GM21717 (cell line): ENCODE measurements around the gene GCLC.

Experiments
- ATAC-seq: cut with Tn5 transposase; IDR thresholded peaks from one replicate; pipeline ENCODE4 v1.9.1; 2021; ENCODE audit warnings: mild to moderate bottlenecking, moderate library complexity; ENCODE audit not compliant: unreplicated experiment

GCLC gene

DNA sequence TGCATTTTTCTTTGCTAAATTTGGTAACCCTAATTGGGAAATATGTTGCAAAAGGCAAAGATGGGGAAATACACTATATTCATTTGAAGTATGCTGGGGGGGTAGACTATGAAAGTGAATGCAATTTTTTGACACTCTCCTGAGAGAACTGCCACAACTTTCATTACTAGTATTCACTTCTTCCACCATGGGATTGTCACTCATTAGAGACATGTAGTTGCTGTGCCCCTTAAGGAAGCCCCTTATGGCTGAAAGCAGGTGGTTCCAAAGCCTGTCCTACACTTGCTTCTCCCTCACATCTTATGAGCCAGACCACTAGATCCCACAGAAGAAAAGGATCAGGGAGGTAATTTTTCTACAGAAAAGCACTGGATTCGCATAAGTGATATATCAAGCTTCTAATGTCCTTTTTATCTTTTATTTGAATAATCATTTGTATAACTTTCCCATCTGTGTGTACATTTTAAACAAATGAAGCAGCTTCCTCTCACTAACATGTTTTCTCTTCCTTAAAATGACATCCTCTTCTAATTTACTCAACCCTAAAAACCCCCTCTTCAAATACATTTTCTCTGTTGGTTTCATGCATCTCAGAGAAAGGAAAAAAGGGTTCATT is 83.8 kb downstream of the GCLC start:
- peak; percentile 63 for ATAC-seq

DNA sequence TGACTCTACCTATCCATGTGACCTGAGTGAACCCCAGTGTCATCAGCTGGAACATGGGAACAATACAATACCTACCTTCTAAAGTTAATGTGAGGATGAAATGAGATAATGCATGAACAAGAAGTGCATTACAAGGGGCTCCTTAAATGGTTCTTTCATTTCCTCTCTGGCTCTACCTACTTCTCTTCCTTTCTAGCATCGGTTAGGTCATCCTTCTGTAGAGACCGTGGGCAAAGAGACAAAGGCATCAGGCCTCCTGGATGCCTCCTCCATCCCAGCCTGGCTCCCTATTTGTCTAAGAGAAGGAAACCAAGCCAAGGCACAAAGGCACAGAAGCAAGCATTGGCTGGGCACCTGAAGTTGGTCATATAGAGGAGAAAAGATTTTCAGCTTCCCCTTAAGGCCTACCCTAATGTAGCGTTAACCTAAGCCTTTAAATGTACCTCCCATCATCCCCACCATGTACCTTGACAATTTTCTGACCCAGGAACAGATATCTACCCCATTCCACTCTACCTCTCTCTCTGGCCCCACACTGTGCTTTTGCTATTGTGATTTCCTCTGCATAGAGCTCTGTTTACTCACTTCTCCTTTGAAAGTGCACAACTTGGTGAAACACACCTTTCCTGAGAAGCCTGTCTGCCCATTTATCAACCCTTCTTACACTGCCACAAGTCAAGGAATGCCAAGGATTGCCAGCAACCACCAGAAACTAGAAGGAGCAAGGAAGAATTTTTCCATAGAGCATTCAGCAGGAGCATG is 86.6 kb downstream of the GCLC start:
- ATAC-seq = peak; percentile 45

DNA sequence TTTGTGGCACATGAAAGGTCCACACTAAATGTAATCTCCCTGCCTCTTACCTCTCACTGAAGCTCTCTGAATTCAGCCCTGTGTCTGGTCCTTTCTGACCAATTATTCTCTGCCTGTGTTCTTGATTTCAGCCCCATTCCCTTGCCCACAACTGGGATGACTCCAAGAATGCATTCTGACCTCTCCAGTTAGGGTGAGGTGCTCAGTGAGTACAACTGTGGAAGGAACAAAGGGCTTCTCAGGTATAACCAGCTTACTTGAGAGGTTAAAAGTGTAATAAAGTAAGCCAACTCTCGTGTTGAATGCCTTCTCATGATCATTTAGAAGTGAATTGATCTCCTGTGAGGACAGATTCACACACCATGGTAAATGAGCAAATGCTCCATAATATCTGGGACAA is 88.1 kb downstream of the GCLC start:
- no peak for ATAC-seq

DNA sequence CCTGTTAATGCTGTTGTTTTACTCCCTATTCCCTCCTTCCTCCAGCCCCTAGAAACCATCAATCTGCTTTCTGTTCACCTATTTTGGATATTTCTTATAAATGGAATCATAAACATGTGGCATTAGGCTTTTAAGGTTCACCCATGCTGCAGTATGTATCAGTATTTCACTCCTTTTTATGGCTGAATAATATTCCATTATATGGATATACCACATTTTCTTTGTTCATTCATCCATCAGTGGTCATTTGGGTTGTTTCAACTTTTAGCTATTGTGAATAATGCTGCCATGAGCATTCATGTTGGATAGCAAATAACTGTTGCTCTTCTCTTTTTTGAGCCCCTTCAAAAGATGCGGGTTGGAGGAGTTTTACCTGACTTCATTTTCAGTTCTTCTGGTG is 89.2 kb downstream of the GCLC start:
- ATAC-seq = no peak

DNA sequence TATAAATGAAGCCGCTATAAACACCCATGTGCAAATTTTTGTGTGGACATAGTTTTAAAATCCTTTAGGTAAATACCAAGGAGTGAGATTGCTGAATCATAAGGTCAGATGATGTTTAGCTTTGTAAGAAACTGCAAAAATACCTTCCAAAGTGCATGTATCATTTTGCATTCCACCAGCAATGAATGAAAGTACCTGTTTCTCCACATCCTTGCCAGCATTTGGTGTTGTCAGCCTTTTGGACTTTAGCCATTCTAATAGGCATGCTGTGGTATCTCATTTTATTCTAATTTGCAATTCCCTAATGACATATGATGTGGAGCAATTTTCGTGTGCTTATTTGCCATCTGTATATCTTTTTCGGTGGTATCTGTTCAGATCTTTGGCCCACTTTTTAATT is 93.7 kb downstream of the GCLC start:
- no peak for ATAC-seq

DNA sequence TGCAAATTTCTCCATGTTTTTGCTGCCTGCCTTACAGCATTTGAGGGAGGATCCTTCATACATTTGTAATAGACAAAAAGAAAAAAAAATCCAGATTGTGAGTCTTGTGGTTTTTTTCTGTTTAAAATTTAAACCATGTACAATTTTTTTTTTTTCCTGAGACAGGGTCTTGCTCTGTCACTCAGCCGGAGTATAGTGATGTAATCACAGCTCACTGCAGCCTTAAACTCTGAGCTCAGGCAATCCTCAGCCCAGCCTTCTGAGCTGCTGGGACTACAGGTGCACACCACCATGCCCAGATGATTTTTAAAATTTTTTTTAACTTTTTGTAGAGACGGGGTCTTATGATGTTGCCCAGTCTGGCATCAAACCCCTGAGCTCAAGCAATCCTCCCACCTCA is 97.0 kb downstream of the GCLC start:
- ATAC-seq = no peak
